ENCODE measurements around the gene ZNF442.
"Not testable (repeated sequence)": the region's sequence is repeated elsewhere in the genome, so short reads cannot be mapped to it uniquely, and the experiment has no call there.

ZNF442 gene

DNA sequence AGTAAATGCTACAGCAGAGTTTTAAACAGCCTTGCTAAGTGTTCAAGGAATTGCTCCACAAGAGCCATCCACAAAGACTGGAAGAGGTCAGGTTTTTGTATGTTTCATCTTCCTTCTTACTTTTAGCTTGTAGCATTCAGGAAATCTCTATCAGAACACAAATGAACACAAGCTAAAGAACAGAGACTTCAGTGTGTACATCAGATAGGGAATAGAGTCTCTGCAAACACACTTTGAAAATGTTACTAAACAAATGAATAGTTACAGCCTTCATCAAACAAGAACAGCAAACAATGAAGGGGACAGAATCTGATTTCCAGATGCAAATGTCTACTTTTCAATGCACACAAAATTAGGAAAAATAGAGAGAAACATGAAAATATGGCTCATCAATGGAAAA is 39.8 kb downstream of the ZNF442 start:
- no peak for DNase-seq

DNA sequence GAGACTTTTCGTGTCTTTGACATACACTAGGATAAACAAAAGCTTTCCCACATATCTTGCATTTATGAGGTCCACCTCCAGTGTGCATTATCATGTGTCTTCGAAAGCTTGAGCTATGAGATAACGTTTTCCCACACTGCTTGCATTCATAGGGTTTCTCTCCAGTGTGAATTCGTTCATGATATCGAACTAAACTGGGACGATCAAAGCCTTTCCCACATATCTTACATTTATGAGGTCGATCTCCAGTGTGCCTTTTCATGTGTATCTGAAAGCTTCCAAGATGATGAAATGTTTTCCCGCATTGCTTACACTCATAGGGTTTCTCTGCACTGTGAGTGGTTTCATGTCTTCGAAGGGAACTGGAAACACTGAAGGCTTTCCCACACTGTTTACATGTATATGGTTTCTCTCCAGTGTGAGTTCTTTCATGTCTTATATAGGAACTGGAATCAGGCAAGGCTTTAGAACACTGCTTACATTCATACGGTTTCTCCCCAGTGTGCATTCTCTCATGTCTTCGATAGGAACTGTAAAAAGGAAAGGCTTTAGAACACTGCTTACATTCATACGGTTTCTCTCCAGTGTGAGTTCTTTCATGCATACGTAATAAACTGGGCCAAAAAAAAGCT is 46.6 kb downstream of the ZNF442 start:
- DNase-seq: no peak

DNA sequence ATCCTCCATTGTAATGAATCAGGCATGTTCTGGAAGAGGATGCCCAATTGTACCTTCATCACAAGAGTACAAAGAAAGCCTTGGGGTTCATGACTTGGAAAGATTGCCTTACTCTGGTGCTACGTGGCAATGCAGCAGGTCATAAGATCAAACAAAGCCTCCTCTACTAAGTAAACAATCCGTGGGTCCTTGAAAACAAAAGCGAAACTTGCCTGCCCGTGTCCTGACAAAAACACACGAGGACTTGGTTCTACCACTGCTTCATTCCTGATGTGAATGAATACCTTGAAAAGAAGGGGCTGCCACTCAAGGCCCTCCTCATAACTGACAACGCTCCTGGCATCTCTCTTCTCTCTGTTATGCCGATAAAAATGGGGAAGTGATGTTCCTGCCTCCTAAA is 50.9 kb downstream of the ZNF442 start:
- DNase-seq: no peak

DNA sequence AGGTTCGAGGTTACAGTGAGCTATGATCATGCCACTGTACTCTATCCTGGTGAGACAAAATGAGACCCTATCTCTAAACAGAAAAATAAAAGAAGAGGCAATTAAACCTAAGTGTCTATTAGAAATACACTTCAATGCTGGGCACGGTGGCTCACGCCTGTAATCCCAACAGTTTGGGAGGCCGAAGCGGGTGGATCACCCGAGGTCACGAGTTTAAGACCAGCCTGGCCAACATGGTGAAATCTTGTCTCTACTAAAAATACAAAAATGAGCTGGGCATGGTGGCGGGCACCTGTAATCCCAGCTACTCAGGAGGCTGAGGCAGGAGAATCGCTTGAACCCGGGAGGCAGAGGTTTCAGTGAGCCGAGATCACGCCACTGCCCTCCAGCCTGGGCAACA is 56.6 kb downstream of the ZNF442 start:
- not testable (repeated sequence) for DNase-seq
